ENCODE measurements around the gene ZNF644.
A peak's percentile ranks its signal among the peaks of the same experiment; 100 is the strongest.

Gene ZNF644

GRCh38 chr1:91020967-91021685, 709 bp downstream of the ZNF644 start:
- DNase-seq = peak; percentile 27

DNA sequence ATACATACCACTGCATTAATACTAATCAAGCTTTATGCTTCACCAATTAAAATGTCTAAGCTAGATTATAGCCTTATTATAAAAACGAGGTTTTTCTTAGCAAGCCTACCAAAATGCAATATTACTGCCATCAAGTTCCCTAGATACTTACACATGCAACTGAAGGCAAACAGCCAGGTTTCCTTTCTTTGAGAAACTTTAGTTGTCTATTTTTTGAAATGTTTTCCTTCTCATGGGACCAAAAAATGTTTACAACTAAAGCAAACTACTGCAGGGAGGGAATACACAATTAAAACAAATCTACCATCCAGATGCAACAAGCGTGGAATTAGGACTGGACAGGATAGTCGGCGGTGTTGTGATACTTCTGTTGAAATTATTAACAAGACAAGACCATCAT, 1.3 kb downstream of the ZNF644 start:
- no peak for DNase-seq

DNA sequence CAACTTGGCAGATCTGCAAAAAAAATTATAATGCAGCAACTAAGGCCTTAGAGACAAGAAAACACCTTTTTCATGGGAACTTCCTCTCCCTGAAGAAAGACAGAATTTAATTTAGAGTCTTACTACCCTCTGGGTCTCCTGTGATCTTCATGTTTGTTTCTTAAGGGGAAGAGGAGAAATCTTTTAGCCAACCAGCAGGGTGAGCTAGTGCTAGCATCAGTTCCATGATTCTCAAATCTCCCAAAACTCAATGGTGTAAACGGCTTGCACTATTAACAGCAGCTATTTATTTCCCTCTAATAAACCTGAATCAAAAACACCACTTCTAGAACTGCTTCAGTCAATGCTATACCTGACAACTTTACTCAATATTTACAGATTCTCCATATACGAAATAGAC, 3.8 kb downstream of the ZNF644 start:
- no peak for DNase-seq

GRCh38 chr1:91015794-91016550, 5.9 kb downstream of the ZNF644 start:
- no peak for DNase-seq

- no peak for DNase-seq
These were observed 6.5 kb downstream of the ZNF644 start for GRCh38 chr1:91015358-91015780.

DNA sequence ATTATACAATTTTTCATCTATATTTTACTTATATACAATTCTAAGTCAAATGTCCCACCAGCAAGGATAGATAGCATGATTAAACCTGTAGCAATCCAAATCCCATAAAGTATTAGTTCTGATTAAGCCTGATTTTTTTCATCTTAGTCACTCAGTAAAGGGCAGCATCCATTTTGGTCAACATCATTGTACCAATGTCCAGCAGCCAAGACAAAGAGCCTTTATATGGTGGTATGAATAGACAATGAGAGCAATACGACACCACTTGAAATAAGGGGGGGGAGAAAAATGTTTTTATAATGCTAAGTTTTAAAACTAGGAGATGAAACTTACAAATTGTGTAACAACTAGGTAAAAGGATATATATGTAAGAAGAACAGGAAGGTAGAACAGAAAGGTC, 7.4 kb downstream of the ZNF644 start:
- no peak for DNase-seq

DNA sequence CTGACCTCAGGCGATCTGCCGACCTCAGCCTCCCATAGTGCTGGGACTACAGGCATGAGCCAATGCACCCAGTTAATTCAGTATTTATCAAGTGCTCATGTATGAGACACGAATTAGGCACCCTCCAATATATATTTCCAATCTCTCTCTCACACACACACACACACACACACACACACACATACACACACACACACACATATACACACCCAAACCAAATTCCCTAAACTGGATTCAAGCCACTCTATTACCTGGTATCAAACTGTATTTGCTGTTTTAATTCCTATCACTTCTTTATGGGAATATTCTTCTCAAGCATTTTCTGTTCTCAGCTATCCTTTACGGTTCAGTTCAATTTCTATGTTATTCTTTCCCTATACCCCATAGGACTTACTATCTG, 8.5 kb downstream of the ZNF644 start:
- no peak for DNase-seq

DNA sequence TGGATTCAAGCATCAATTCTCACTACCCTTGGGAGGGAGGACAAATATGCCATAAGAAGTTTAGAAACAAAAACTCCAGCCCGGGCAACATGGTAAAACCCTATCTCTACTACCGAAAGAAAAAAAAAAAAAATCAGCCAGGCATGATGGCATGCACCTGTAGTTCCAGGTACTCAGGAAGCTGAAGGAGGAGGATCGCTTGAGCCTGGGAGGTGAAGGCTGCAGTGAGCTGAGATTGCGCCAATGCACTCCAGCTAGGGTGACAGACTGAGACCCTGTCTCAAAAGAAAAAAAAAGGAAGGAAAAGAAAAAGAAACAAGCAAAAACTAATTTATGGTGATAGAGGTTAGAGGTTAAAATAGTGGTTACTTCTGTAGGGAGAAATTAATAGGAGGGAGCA, 9.6 kb downstream of the ZNF644 start:
- no peak for DNase-seq

- DNase-seq = no peak
These were observed 10.1 kb downstream of the ZNF644 start for GRCh38 chr1:91011726-91012125.

GRCh38 chr1:91007827-91008226, 14.0 kb downstream of the ZNF644 start:
- no peak for DNase-seq

DNA sequence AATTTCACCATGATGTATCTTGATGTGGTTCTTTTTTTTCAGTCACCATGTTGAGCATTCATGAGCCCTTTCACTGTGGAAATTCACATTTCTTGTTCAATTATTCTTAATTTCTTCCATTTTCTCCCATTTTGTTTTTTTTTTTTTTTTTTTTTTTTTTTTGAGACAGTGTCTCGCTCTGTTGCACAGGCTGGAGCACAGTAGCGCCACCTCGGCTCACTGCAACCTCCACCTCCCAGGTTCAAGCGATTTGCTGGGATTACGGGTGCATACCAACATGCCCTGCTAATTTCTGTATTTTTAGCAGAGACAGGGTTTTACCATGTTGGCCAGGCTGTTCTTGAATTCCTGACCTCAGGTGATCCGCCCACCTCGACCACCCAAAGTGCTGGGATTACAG, 14.7 kb downstream of the ZNF644 start:
- DNase-seq = no peak

GRCh38 chr1:91006113-91006908, 15.5 kb downstream of the ZNF644 start:
- DNase-seq = no peak

DNA sequence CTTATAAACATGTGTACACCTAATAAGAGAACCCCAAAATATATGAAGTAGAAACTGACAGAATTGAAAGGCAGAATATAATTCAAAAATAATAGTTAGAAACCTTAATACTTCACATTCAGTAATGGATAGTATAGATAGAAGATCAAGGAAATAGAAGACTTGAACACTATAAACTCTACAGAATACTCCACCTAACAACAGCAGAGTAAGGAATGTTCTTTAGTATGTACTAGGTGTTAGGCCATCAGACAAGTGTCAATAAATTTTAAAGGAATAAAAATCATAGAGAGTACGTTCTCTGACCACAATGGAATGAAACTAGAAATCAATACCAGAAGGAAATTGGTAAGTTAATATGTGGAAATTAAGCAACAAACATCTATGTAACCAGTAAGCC, 16.6 kb downstream of the ZNF644 start:
- no peak for DNase-seq

DNA sequence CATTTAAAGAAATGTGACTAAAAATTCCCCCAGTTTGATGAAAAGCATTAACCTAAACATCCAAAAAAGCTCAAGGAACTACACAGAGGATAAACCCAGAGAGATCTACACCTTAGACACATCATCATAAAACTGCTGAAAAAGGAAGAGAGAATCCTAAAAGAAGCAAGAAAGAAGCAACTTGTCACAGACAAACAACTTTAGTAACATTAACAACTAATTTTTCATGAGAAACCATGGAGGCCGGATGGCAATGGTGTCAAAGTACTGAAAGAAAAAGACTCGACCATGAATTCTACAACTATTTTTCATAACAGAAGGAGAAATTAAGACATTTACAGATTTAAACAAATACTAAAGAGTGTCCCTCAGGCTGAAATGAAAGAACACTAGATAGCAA, 17.7 kb downstream of the ZNF644 start:
- DNase-seq = no peak

DNA sequence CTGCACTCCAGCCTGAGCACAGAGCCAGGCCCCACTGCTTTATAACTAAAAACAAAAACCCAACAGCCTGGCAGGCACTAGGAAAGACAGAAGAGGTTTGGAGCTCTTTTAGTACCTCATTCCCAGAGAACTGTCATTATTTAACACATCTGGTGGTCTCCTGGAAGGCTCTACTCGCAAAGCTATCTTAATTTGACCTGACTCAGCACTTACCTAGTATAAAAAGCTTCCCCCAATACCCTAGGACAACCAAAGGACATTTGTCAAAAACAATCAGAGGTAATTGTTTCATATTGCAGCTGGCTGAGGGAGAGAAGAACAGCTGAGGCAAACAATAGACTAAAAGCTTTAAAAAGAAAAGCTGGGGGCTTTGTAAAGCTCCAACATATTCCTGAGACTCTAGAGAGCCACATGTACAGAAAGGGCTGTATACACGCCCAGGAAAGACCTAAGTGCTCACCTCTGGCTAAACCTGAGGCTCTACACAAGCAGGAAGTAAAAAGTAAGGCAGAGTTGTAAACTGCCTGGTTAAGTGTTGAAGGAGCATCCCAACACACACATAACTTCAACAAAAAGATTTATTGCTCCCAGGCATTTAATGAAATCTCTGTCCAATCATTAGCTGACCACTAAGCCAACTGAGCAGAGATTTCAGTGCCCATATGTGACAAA, 25.0 kb downstream of the ZNF644 start:
- no peak for DNase-seq

- DNase-seq = no peak
These were observed 26.4 kb downstream of the ZNF644 start for GRCh38 chr1:90995311-90995894.

GRCh38 chr1:90994461-90994860, 27.4 kb downstream of the ZNF644 start:
- no peak for DNase-seq

DNA sequence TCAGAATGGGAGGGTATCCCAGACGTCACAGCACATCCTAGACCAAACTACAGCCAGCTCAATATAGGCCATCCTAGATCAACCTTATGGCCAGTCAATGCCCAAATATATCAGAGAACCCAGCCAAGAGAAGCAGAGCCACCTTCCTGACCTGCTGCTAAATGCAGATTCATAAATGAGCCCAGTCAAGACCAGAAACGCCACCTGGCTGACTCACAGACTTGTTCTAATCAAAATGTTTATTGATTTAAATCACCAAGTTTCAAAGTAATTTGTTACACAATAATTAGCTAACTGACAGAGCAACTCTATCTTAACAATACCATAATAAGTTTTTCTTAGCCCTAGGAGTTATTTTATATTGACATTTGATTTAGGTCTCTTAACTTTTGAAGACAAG, 28.6 kb downstream of the ZNF644 start:
- no peak for DNase-seq

GRCh38 chr1:90990779-90991178, 31.1 kb downstream of the ZNF644 start:
- no peak for DNase-seq

- no peak for DNase-seq
These were observed 31.8 kb downstream of the ZNF644 start for GRCh38 chr1:90989990-90990389.

DNA sequence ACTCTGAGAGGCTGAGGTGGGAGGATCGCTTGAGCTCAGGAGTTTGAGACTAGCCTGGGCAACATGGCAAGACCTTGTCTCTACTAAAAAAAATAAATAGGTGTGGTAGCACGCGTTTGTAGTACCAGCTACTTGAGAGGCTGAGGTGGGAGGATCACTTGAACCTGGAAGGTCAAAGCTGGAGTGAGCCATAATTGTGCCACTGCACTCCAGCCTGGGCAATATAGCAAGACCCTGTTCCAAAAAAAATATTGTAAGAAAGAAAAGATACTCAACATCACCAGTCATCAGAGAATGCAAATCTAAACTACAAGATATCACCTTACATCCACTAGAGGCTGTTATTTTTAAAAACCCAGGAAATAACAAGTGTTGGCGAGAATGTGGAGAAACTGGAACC, 32.5 kb downstream of the ZNF644 start:
- no peak for DNase-seq

- DNase-seq = no peak
These were observed 34.0 kb downstream of the ZNF644 start for GRCh38 chr1:90987841-90988240.

GRCh38 chr1:90986953-90987352, 34.9 kb downstream of the ZNF644 start:
- no peak for DNase-seq
